Activated CD4-positive, alpha-beta T cell treated with anti-CD3 and anti-CD28 coated beads for 48 hours (primary cell): ENCODE measurements around the gene KCNJ12.
"Not testable (repeated sequence)": the region's sequence is repeated elsewhere in the genome, so short reads cannot be mapped to it uniquely, and the experiment has no call there.

ENCODE experiments used
- DNase-seq: peaks from one replicate; pipeline ENCODE4 v3.0.0-alpha.2; 2020

The KCNJ12 gene

GRCh38 chr17:21349358-21350050, 26.7 kb upstream of the KCNJ12 start:
- not testable (repeated sequence) for DNase-seq

DNA sequence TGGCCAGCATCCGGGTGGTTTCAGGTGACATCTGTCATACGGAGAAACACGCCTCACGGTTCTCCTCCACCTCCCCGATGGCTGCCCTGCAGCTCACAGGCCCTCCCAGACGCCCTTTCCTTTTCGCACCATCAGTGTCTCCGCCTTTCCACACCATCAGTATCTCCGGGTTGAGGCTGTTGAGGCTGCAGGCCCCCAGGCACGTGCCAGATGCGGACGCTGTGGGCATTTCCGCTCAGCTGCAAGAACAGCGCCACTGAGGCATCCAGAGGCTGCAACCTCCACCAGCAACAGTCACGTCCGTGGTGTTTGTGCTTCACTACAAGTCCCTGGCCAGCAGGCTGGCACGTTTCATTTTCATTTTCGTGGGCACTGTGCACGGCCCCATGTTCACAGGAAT, 25.7 kb upstream of the KCNJ12 start:
- DNase-seq, result not testable (repeated sequence)

- no peak for DNase-seq
These were observed 24.6 kb upstream of the KCNJ12 start for GRCh38 chr17:21351366-21352065.

- DNase-seq, result no peak
These were observed 23.8 kb upstream of the KCNJ12 start for GRCh38 chr17:21352221-21352980.

- no peak for DNase-seq
These were observed 23.2 kb upstream of the KCNJ12 start for GRCh38 chr17:21352981-21353265.

DNA sequence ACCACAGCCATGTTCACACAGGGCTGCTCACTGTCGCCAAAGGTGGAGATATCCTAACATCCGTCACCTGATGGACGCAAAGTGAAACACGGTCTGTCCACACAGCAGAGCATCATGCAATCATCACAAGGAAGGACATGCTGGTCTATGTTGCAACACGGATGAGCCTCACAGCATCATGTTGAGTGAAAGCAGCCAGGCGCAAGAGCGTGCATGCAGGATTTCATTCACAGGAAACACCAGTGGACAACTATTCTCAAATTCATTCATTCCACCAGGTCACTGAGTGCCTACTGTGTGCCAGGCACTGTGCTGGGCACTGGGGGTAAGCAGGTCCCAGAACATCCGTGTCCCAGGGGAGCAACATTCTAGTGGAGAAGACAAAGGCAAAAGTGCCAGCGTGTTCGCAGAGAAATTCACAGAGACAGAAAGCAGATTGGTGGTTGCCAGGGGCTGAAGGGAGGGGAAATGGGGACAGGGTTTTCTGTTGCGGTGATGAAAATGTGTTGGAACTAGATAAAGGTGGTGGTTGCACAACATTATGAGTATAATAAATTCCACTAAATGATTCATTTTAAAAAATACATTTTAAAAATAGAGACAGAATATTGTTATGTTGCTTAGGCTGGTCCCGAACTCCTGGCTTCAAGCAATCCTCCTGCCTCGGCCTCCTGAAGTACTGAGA, 22.7 kb upstream of the KCNJ12 start:
- no peak for DNase-seq

- DNase-seq, result no peak
These were observed 21.3 kb upstream of the KCNJ12 start for GRCh38 chr17:21354796-21355385.

GRCh38 chr17:21355586-21355985, 20.6 kb upstream of the KCNJ12 start:
- DNase-seq, result no peak

DNA sequence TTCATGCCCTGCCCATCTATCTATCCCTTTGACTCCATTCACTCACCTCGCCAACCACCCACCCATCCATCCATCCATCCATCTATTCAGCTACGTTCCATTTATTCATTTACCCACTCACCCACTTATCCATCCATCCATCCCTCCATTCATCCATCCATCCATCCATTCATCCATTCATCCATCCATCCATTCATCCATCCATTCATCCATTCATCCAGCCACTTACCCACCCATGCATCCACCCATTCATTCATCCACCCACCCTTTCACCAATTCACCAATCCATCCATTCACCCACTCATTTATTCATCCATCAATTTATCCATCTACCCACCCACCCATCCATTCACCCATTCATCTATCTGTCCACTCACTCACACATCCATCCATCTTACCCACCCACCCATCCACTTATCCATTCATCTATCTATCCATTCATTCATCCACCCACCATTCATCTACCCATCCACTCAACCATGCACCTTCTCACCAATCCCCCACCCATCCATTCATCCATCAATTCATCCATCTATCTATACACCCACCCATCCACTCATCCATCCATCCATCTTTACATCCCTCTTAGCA, 19.5 kb upstream of the KCNJ12 start:
- no peak for DNase-seq

GRCh38 chr17:21357281-21357680, 18.9 kb upstream of the KCNJ12 start:
- no peak for DNase-seq

DNA sequence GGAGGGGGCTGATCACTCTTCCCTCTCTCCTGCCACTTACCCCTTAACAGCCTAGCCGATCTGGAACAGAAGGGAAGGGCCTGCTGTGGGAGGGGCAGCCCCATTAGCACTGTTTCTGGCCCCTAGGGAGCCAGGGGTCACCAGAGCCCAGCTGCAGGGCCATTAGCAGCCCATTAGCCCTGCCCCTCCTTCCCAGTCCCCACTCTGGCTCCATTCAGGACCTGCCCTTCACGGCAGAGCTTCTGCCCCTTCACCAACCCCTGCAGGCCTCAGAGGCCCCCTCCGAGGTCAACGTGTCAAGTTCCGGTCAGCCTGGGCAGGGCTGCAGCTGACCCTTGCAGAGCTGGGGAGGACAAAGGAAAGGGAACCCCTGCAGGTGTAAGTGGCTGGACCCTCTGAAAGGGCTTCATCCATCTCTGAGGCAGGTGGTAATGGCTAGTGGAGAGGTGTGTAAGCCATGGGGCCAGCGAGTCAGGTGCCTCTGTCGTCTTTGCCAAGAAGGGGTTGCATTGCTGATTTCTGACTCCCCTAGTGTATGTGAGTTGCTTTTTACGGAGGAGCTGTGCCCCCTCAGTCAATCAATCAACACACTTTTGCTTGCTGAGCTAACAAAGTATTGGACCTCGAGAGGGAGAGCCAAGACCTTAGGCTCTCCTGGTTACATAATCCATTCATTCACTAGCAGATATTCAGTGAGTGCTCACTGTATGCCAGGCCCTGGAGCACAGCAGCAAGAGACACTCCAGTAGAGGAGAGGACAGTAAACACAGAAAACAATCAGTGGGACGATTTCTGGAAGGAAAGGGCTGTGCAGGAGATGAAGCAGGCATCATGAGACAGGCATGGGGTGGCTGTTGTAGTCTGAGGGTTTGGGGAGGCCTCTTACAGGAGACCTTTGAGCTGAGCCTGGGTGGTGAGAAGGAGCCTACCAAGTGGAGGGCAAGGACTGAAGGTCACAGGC, 18.2 kb upstream of the KCNJ12 start:
- DNase-seq, result no peak

- DNase-seq, result no peak
These were observed 17.3 kb upstream of the KCNJ12 start for GRCh38 chr17:21358682-21359482.

- no peak for DNase-seq
These were observed 16.7 kb upstream of the KCNJ12 start for GRCh38 chr17:21359483-21359840.

DNA sequence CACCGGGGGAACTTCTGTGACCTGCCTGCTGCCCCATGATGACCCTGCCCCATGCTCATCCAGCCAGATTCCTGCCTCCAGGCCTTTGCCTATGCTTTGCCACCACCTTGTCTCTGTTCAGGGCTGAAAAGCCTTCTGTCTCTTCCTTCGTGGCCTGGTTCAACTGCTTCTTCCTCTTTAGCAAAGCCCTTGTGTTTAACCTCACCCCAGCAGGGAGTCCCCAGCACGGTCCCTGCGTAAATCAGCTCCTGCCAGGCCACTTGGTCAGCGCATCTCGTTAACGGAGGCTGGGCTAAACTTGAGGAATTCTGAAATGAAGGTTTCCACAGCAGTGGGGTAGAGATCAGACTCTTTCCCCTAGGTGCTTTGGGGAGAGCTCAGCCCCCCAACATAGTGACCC, 16.1 kb upstream of the KCNJ12 start:
- DNase-seq, result no peak

GRCh38 chr17:21361020-21361809, 14.9 kb upstream of the KCNJ12 start:
- DNase-seq, result no peak

GRCh38 chr17:21362331-21362931, 13.7 kb upstream of the KCNJ12 start:
- no peak for DNase-seq

DNA sequence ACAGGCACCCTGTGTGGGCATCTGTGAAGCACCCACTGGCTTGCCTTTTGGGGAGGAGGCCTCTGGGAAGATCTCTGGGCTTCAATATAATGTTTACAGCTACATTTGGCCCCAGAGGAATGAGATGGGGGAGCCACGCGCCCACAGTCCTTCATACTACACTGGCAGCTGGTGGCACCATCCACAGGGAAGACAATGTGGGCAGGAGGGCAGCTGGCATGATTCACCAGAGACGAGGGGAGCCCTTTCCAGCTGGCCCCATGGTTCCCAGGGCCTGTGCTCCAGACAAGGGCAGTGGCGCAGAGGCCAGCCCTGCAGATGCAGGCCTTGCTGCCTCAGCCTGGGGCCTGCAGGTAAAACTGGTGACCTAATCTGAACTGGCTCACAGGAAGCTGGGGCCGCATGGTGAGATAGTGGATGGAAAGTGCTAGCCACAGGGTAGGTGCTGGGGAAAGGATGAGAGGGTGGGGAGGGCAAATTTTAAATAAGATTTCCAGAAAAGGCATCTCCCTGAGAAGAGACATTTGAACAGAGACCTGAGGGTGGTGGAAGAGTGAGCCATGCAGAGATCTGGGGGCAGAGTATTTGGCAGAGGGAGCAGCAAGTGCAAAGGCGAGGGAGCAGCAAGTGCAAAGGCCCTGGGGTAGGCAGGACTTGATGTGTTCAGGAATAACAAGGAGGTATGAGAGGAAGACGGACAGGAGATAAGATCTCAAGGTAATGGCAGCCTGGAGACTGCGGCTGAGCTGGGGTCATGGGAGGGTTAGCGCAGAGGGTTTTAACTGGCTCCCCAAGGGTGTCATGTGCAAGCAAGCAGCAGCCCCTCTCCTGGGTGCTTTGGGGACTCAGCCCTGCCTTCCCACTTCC, 12.1 kb upstream of the KCNJ12 start:
- no peak for DNase-seq

DNA sequence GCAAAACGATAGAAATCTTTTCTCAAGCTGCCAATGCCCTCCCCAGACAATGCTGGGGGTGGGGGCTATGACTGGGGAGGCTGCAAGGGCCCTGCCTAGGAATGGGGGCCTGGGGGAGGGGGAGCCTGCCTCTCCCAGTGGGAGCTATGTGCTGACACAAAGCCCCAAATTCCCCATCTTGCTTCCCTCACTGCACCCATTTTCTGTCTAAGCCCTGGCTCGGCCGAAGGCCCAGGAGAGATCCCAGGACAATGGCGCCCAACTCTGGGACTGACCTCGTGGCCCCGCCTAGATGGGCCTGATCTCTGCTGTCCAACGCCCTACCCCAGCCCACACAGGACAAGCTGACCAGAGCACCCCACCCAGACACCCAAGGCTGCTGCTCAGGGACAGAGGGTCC, 11.1 kb upstream of the KCNJ12 start:
- no peak for DNase-seq
